ENCODE data around the gene F2RL1. TPM values are rescaled to one million over a fixed set of nuclear protein-coding genes. Genes with fewer than 3 reads are reported as not detected.

The F2RL1 gene
- total and polyA plus RNA-seq, 2 donors (not counting 1 experiment from before 2014, with no cell fraction given) = 0.04 to 0.64 TPM

DNA sequence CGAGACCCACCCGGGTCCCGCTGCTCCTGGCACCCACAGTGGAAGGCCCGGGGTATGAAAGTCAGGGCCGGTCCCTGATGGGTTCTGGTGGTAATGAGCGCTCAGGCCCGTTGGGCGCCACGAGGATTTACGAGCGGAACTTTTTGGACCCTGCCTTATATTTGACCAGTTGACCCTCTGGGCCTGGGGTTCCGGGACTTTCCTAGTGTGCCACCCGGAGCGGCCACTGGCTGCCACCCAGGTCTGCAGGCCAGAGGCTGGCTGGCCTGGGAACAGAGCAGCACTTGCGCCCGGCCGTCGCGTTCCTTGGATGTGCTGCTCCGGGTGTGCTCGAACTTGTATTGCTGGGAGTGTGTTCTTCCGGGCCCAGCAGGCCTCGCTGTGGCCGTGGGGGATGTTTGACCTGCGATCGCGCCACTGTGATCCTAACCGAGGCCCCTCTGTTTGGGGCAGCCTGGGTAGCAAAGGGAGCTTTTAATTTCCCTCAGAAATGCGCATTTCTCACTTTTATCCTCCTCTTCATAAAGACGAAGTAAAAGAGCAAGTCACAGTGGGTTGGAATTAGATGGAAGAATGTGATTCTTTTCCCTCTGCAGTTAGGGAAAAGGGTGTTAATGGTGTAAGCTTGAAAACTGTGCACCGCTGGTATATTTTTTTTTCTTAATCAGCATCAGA is 1.2 kb downstream of the F2RL1 start:
- Histone ChIP-seq H3K27me3 (replicated peaks in 1 of 4; ENCODE audit: control extremely low read depth in 1 of 4, control insufficient read depth in 3 of 4, insufficient read depth in 4 of 4, low read length in 3 of 4) (peaks cover 0 to 42% (median 14%) of the 10 kb centered on the region in 4 experiments), H3K4me1 (ENCODE audit: control insufficient read depth in 2 of 2, insufficient read depth in 2 of 2, low read length in 2 of 2) (peaks cover 17 to 20% of the 10 kb centered on the region in 2 donors), H3K4me2 (replicated peaks; ENCODE audit: low read depth, low read length, poor library complexity, severe bottlenecking) (peak overlapping the region; percentile 87), H3K36me3 (replicated peaks in 1 of 2; ENCODE audit: control extremely low read depth in 1 of 2, control insufficient read depth in 1 of 2, extremely low read depth in 1 of 2, insufficient read depth in 2 of 2, low read length in 1 of 2) (no peaks in the 10 kb centered on the region), H3K27ac (ENCODE audit: low read length in 2 of 2) (no peak overlapping the region), H3K9ac (ENCODE audit: low read length) (peak overlapping the region; percentile 74), H2AFZ (ENCODE audit: insufficient read depth, low read depth, low read length, poor library complexity, severe bottlenecking) (peak overlapping the region; percentile 65), H3K79me2 (ENCODE audit: control insufficient read depth, insufficient read depth, low read length) (no peaks in the 10 kb centered on the region), H3K9me3 (ENCODE audit: control extremely low read depth in 1 of 3, control insufficient read depth in 2 of 3, insufficient read depth in 1 of 3, low read length in 2 of 3) (peaks cover 0 to 18% (median 0%) of the 10 kb centered on the region in 3 donors), H3K4me3 (ENCODE audit: control extremely low read depth in 1 of 5, extremely low read depth in 1 of 5, insufficient read depth in 1 of 5, low read depth in 2 of 5, low read length in 4 of 5) (peak overlapping the region in 4 of 5 experiments; percentile 45 to 66 (median 62)), H4K20me1 (ENCODE audit: control insufficient read depth, insufficient read depth, low read length, poor library complexity, severe bottlenecking) (no peaks in the 10 kb centered on the region)
- no peak for TF ChIP-seq EZH2 (IDR thresholded peaks at IDR 0.05; ENCODE audit: borderline replicate concordance, insufficient read depth, low read depth, low read length, poor library complexity, severe bottlenecking)
- TF ChIP-seq, protein P1, sequence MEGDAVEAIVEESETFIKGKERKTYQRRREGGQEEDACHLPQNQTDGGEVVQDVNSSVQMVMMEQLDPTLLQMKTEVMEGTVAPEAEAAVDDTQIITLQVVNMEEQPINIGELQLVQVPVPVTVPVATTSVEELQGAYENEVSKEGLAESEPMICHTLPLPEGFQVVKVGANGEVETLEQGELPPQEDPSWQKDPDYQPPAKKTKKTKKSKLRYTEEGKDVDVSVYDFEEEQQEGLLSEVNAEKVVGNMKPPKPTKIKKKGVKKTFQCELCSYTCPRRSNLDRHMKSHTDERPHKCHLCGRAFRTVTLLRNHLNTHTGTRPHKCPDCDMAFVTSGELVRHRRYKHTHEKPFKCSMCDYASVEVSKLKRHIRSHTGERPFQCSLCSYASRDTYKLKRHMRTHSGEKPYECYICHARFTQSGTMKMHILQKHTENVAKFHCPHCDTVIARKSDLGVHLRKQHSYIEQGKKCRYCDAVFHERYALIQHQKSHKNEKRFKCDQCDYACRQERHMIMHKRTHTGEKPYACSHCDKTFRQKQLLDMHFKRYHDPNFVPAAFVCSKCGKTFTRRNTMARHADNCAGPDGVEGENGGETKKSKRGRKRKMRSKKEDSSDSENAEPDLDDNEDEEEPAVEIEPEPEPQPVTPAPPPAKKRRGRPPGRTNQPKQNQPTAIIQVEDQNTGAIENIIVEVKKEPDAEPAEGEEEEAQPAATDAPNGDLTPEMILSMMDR (IDR thresholded peaks at IDR 0.05) = no peak
- WGBS (ENCODE audit: insufficient coverage) = 4% methylated on average over 24 of the region's 31 CpGs
- ATAC-seq (ENCODE audit: low read depth) = no peak
- H3K4me3 Mint-ChIP-seq = peak overlapping the region; percentile 71
- H3K27me3 Mint-ChIP-seq = peaks cover 57% of the 10 kb centered on the region
- intact Hi-C loops (cut with micrococcal nuclease) = no loop called here
- ChIA-PET CTCF (no interaction called here), POLR2A (no interaction called here)
- H3K27ac Mint-ChIP-seq = no peak overlapping the region
- DNase-seq = no peak
- no peaks in the 10 kb centered on the region for H3K9me3 Mint-ChIP-seq (ENCODE audit: insufficient read depth)
- H3K4me1 Mint-ChIP-seq = peaks cover 14% of the 10 kb centered on the region

DNA sequence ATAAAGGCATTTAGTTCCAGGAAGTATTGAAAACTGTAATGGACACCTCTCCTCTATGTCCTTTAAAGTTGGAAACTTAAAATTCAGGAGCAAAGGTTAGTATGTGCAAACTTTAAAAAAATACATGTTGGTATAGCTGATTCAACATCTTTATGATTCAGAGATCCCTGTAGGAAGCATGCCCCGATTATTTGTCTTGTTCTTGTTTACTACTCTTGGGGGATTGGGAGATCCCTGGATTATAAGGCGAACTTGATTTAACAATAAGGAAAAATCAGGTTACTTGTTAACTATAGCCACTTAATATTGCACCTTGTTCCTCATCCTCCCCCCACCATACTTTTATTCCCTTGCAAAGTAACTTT is 1.7 kb downstream of the F2RL1 start:
- DNase-seq = no peak
- Histone ChIP-seq H3K27ac (ENCODE audit: low read length in 2 of 2) (no peak overlapping the region), H3K4me1 (ENCODE audit: control insufficient read depth in 2 of 2, insufficient read depth in 2 of 2, low read length in 2 of 2) (peaks cover 17 to 20% of the 10 kb centered on the region in 2 donors), H3K4me2 (replicated peaks; ENCODE audit: low read depth, low read length, poor library complexity, severe bottlenecking) (no peak overlapping the region), H3K4me3 (ENCODE audit: control extremely low read depth in 1 of 5, extremely low read depth in 1 of 5, insufficient read depth in 1 of 5, low read depth in 2 of 5, low read length in 4 of 5) (no peak overlapping the region), H3K27me3 (replicated peaks in 1 of 4; ENCODE audit: control extremely low read depth in 1 of 4, control insufficient read depth in 3 of 4, insufficient read depth in 4 of 4, low read length in 3 of 4) (peaks cover 0 to 42% (median 14%) of the 10 kb centered on the region in 4 experiments), H3K9me3 (ENCODE audit: control extremely low read depth in 1 of 3, control insufficient read depth in 2 of 3, insufficient read depth in 1 of 3, low read length in 2 of 3) (peaks cover 0 to 20% (median 0%) of the 10 kb centered on the region in 3 donors), H3K9ac (ENCODE audit: low read length) (no peak overlapping the region), H3K79me2 (ENCODE audit: control insufficient read depth, insufficient read depth, low read length) (no peaks in the 10 kb centered on the region), H3K36me3 (replicated peaks in 1 of 2; ENCODE audit: control extremely low read depth in 1 of 2, control insufficient read depth in 1 of 2, extremely low read depth in 1 of 2, insufficient read depth in 2 of 2, low read length in 1 of 2) (no peaks in the 10 kb centered on the region), H4K20me1 (ENCODE audit: control insufficient read depth, insufficient read depth, low read length, poor library complexity, severe bottlenecking) (no peaks in the 10 kb centered on the region), H2AFZ (ENCODE audit: insufficient read depth, low read depth, low read length, poor library complexity, severe bottlenecking) (no peak overlapping the region)
- CTCF ChIA-PET = no interaction called here
- ATAC-seq (ENCODE audit: low read depth) = no peak
- no peak for TF ChIP-seq EZH2 (IDR thresholded peaks at IDR 0.05; ENCODE audit: borderline replicate concordance, insufficient read depth, low read depth, low read length, poor library complexity, severe bottlenecking)
- TF ChIP-seq, protein P1 (IDR thresholded peaks at IDR 0.05) = no peak
- Mint-ChIP-seq H3K27ac (no peak overlapping the region), H3K9me3 (ENCODE audit: insufficient read depth) (no peaks in the 10 kb centered on the region), H3K4me3 (peak overlapping the region; percentile 20), H3K4me1 (peaks cover 14% of the 10 kb centered on the region), H3K27me3 (peaks cover 53% of the 10 kb centered on the region)
- WGBS (ENCODE audit: insufficient coverage) = no CpG with 5 or more reads among the region's 2 CpGs
- intact Hi-C loops (cut with micrococcal nuclease) = no loop called here
- POLR2A ChIA-PET = no interaction called here
